SK-N-MC (cell line): Measurements from ENCODE around the gene INPP5J.

Experiments used
- EZH2 ChIP-seq: fragments of 200-600 bp; sonication (generic); IDR thresholded peaks from one replicate; pipeline ENCODE4 v1.6.1; 2017; ENCODE audit warnings: antibody characterized with exemption
- FOXP2 ChIP-seq: optimal IDR thresholded peaks from 2 replicates; pipeline ENCODE3; 2011; ENCODE audit warnings: mild to moderate bottlenecking, moderate library complexity; ENCODE audit not compliant: insufficient read depth; ENCODE audit errors: extremely low read length, control extremely low read depth
- POLR2AphosphoS5 ChIP-seq: IDR thresholded peaks from 2 replicates; pipeline ENCODE4 v1.6.1; 2012; ENCODE audit warnings: mild to moderate bottlenecking, low read depth, low read length, borderline replicate concordance

DNA sequence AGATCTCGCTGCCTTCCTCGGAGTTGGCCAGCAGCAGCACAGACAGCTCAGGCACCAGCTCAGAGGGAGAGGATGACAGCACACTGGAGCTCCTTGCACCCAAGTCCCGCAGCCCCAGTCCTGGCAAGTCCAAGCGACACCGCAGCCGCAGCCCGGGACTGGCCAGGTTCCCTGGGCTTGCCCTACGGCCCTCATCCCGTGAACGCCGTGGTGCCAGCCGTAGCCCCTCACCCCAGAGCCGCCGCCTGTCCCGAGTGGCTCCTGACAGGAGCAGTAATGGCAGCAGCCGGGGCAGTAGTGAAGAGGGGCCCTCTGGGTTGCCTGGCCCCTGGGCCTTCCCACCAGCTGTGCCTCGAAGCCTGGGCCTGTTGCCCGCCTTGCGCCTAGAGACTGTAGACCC lies 11.1 kb downstream of the INPP5J start:
- TF ChIP-seq POLR2AphosphoS5 (no peak), EZH2 (no peak), FOXP2 (no peak)
